IMR-90 (cell line): ENCODE measurements around the gene RNF149. TPM values are rescaled to one million over a fixed set of nuclear protein-coding genes. Genes with fewer than 3 reads are reported as not detected.

Experiments used
- ATAC-seq: fragments of 200-7000 bp; cut with Tn5 transposase; 2 replicates; pipeline ENCODE4 v1.9.1; 2020; ENCODE audit warnings: low read depth, mild to moderate bottlenecking, moderate library complexity
- BruUV-seq: library from RNA; stranded (reverse); fragments of 400-500 nt; replicated peaks from 2 replicates; lab custom pipeline; 2021; lab: Mats Ljungman, UMichigan
- CTCF ChIA-PET: fragments of 300-600 bp; formaldehyde crosslinking; extraction: SDS; loops from one replicate; lab custom pipeline; 2021; ENCODE audit warnings: antibody characterized with exemption; lab: Yijun Ruan, JAX
- POLR2A ChIA-PET: fragments of 300-600 bp; sonication (Branson Sonifier 250); formaldehyde crosslinking; loops from one replicate; lab custom pipeline; 2022; ENCODE audit warnings: antibody characterized with exemption; ENCODE audit not compliant: unreplicated experiment; lab: Charles Lee
- DNase-seq: peaks from one replicate; pipeline ENCODE4 v3.0.0; 2013
- H2AFZ ChIP-seq: replicated peaks from 2 replicates; pipeline ENCODE3; 2013; ENCODE audit warnings: low read length, mild to moderate bottlenecking; ENCODE audit not compliant: poor library complexity
- H2AK5ac ChIP-seq: 2 replicates; pipeline ENCODE4 v1.6.1; 2013; ENCODE audit warnings: low read depth, low read length, inconsistent platforms
- H2AK9ac ChIP-seq: replicated peaks from 2 replicates; pipeline ENCODE3; 2013; ENCODE audit warnings: mild to moderate bottlenecking, low read depth, low read length, moderate library complexity; ENCODE audit not compliant: poor library complexity
- H2BK120ac ChIP-seq: 2 replicates; pipeline ENCODE4 v1.6.1; 2013; ENCODE audit warnings: low read depth, low read length, inconsistent platforms
- H2BK15ac ChIP-seq: 3 replicates; pipeline ENCODE4 v1.6.1; 2013; ENCODE audit warnings: low read depth, low read length, inconsistent platforms
- H2BK20ac ChIP-seq: 2 replicates; pipeline ENCODE4 v1.6.1; 2013; ENCODE audit warnings: low read depth, mild to moderate bottlenecking, inconsistent platforms, low read length, moderate library complexity
- H2BK5ac ChIP-seq: 2 replicates; pipeline ENCODE4 v1.6.1; 2013; ENCODE audit warnings: mild to moderate bottlenecking, low read depth, low read length, inconsistent platforms; ENCODE audit not compliant: poor library complexity, severe bottlenecking
- H3K14ac ChIP-seq: replicated peaks from 2 replicates; pipeline ENCODE4 v1.6.1; 2013; ENCODE audit warnings: low read depth, low read length, inconsistent platforms
- H3K18ac ChIP-seq: 2 replicates; pipeline ENCODE4 v1.6.1; 2013; ENCODE audit warnings: low read depth, low read length, control low read depth
- H3K23ac ChIP-seq: 2 replicates; pipeline ENCODE4 v1.6.1; 2013; ENCODE audit warnings: low read depth, low read length, inconsistent platforms
- H3K27ac ChIP-seq: 2 replicates; pipeline ENCODE4 v1.5.1; 2013; ENCODE audit warnings: mild to moderate bottlenecking, control low read depth, low read length; ENCODE audit not compliant: insufficient read depth
- H3K27me3 ChIP-seq: 2 replicates; pipeline ENCODE4 v1.6.1; 2013; ENCODE audit warnings: low read length; ENCODE audit not compliant: control insufficient read depth, insufficient read depth
- H3K36me3 ChIP-seq: 2 replicates; pipeline ENCODE4 v1.6.1; 2013; ENCODE audit warnings: low read length, mixed read lengths; ENCODE audit not compliant: control insufficient read depth, insufficient read depth
- H3K4ac ChIP-seq: 2 replicates; pipeline ENCODE4 v1.6.1; 2013; ENCODE audit warnings: low read depth, low read length, inconsistent platforms
- H3K4me1 ChIP-seq: 2 replicates; pipeline ENCODE4 v1.6.1; 2013; ENCODE audit warnings: low read length, mixed read lengths; ENCODE audit not compliant: control insufficient read depth, insufficient read depth
- H3K4me2 ChIP-seq: 2 replicates; pipeline ENCODE4 v1.6.1; 2013; ENCODE audit warnings: low read depth, mild to moderate bottlenecking, control low read depth, low read length, moderate library complexity
- H3K4me3 ChIP-seq: 2 replicates; pipeline ENCODE4 v1.5.1; 2013; ENCODE audit warnings: low read depth, mild to moderate bottlenecking, control low read depth, low read length, moderate library complexity; ENCODE audit not compliant: insufficient read depth
- H3K56ac ChIP-seq: 2 replicates; pipeline ENCODE4 v1.6.1; 2013; ENCODE audit warnings: low read length, inconsistent platforms; ENCODE audit not compliant: insufficient read depth; ENCODE audit errors: extremely low read depth
- H3K79me1 ChIP-seq, 2 experiments: 2 replicates each; pipeline ENCODE4 v1.6.1; 2013; ENCODE audit warnings: low read length in 2 of 2, inconsistent platforms in 1 of 2, low read depth in 1 of 2
- H3K9ac ChIP-seq: 2 replicates; pipeline ENCODE4 v1.6.1; 2013; ENCODE audit warnings: low read depth, low read length, control low read depth
- H3K9me1 ChIP-seq: 2 replicates; pipeline ENCODE4 v1.6.1; 2013; ENCODE audit warnings: low read length, inconsistent platforms; ENCODE audit not compliant: insufficient read depth
- H3K9me3 ChIP-seq: 2 replicates; pipeline ENCODE4 v1.6.1; 2013; ENCODE audit warnings: low read length; ENCODE audit not compliant: control insufficient read depth, insufficient read depth
- H4K20me1 ChIP-seq: 2 replicates; pipeline ENCODE4 v1.6.1; 2013; ENCODE audit warnings: low read length, inconsistent platforms; ENCODE audit not compliant: insufficient read depth
- H4K5ac ChIP-seq: 2 replicates; pipeline ENCODE4 v1.6.1; 2013; ENCODE audit warnings: mild to moderate bottlenecking, low read depth, low read length, control low read depth
- H4K8ac ChIP-seq, 2 experiments: 2 replicates each; pipeline ENCODE4 v1.6.1; 2013; ENCODE audit warnings: low read depth in 2 of 2, low read length in 2 of 2, control low read depth in 1 of 2, inconsistent platforms in 1 of 2
- H4K91ac ChIP-seq: 2 replicates; pipeline ENCODE4 v1.6.1; 2013; ENCODE audit warnings: low read depth, low read length, inconsistent platforms; ENCODE audit not compliant: insufficient read depth
- BHLHE40 ChIP-seq: fragments of 150-350 bp; IDR thresholded peaks from 2 replicates; pipeline ENCODE4 v1.6.1; 2016; ENCODE audit warnings: mild to moderate bottlenecking, low read depth, low read length
- CEBPB ChIP-seq: IDR thresholded peaks from 2 replicates; pipeline ENCODE4 v1.6.1; 2012; ENCODE audit warnings: low read depth, low read length, improper control_type of control experiment
- FOS ChIP-seq: fragments of 150-350 bp; IDR thresholded peaks from 2 replicates; pipeline ENCODE4 v1.6.1; 2016; ENCODE audit warnings: low read depth, low read length
- MAFK ChIP-seq: IDR thresholded peaks from 2 replicates; pipeline ENCODE4 v1.6.1; 2012; ENCODE audit warnings: low read depth, low read length, improper control_type of control experiment
- MAZ ChIP-seq: IDR thresholded peaks from 2 replicates; pipeline ENCODE4 v1.6.1; 2012; ENCODE audit warnings: low read depth, mild to moderate bottlenecking, low read length, improper control_type of control experiment, moderate library complexity, borderline replicate concordance
- NFE2L2 ChIP-seq: fragments of 150-350 bp; IDR thresholded peaks from 2 replicates; pipeline ENCODE4 v1.6.1; 2016; ENCODE audit warnings: low read depth, mild to moderate bottlenecking, low read length
- POLR2A ChIP-seq: IDR thresholded peaks from 2 replicates; pipeline ENCODE4 v1.6.1; 2012; ENCODE audit warnings: mild to moderate bottlenecking, low read depth, low read length
- RAD21 ChIP-seq: IDR thresholded peaks from 2 replicates; pipeline ENCODE4 v1.6.1; 2012; ENCODE audit warnings: low read length, improper control_type of control experiment
- RCOR1 ChIP-seq: IDR thresholded peaks from 2 replicates; pipeline ENCODE4 v1.6.1; 2012; ENCODE audit warnings: mild to moderate bottlenecking, low read length, improper control_type of control experiment; ENCODE audit not compliant: insufficient replicate concordance
- RFX5 ChIP-seq: IDR thresholded peaks from 2 replicates; pipeline ENCODE4 v1.8.0; 2012; ENCODE audit warnings: low read depth, mild to moderate bottlenecking, low read length, moderate library complexity
- SMC3 ChIP-seq: fragments of 150-350 bp; IDR thresholded peaks from 2 replicates; pipeline ENCODE4 v1.6.1; 2016; ENCODE audit warnings: low read depth, mild to moderate bottlenecking, antibody characterized with exemption, low read length, moderate library complexity
- whole genome bisulfite sequencing, 2 experiments: methylation state at CpG; one replicate each; pipeline versions ENCODE4 v1.1.5 to v1.1.7; 2013; ENCODE audit warnings: missing lambda C conversion rate in 2 of 2; ENCODE audit not compliant: insufficient read length in 1 of 2; ENCODE audit errors: extremely low coverage in 2 of 2; 5-methylcytosine and 5-hydroxymethylcytosine counted together
- dilution Hi-C: fragments of 300-500 bp; cut with HindIII; formaldehyde crosslinking; loops from one replicate; pipeline ENCODE4 v1.14.3; 2018; ENCODE audit warnings: low sequenced_read_pairs; ENCODE audit not compliant: unreplicated experiment
- in situ Hi-C: fragments of 300-500 bp; cut with MboI; formaldehyde crosslinking; loops from 3 replicates; pipeline ENCODE4 v1.14.3; 2019; ENCODE audit warnings: low sequenced_read_pairs, inconsistent platforms, mixed read lengths
- intact Hi-C: fragments of 100-400 bp; cut with micrococcal nuclease; formaldehyde crosslinking; loops from 2 replicates; pipeline ENCODE4 v1.10.0; 2022
- polyA plus RNA-seq, 3 experiments: library from polyadenylated mRNA; depleted of rRNA; stranded (reverse); fragments of >200 nt; gene quantifications; 2 replicates each; pipeline ENCODE4 v1.2.3, GENCODE V29; 2012; ENCODE audit warnings: low replicate concordance in 1 of 3
- total RNA-seq: library from RNA; depleted of rRNA; stranded (reverse); fragments of >200 nt; gene quantifications from 2 replicates; pipeline ENCODE4 v1.2.3, GENCODE V29; 2012
- TF ChIP-seq, protein P1 (sequence below): fragments of 150-350 bp; IDR thresholded peaks from 2 replicates; pipeline ENCODE4 v1.6.1; 2017; ENCODE audit warnings: mild to moderate bottlenecking, antibody characterized with exemption, low read length, low read depth
- TF ChIP-seq, protein P2 (sequence below): fragments of 150-350 bp; IDR thresholded peaks from 2 replicates; pipeline ENCODE4 v1.6.1; 2016; ENCODE audit warnings: low read depth, mild to moderate bottlenecking, low read length, moderate library complexity, borderline replicate concordance
- TF ChIP-seq, protein P3 (sequence below): conservative IDR thresholded peaks from 2 replicates; pipeline ENCODE4 v1.5.1; 2012; ENCODE audit warnings: mild to moderate bottlenecking, low read depth, low read length, improper control_type of control experiment

The RNF149 gene
- total and polyA plus RNA-seq, 2 of the 4 experiments (the other 2 are of a cell fraction) = 14.5 to 18.6 TPM

DNA sequence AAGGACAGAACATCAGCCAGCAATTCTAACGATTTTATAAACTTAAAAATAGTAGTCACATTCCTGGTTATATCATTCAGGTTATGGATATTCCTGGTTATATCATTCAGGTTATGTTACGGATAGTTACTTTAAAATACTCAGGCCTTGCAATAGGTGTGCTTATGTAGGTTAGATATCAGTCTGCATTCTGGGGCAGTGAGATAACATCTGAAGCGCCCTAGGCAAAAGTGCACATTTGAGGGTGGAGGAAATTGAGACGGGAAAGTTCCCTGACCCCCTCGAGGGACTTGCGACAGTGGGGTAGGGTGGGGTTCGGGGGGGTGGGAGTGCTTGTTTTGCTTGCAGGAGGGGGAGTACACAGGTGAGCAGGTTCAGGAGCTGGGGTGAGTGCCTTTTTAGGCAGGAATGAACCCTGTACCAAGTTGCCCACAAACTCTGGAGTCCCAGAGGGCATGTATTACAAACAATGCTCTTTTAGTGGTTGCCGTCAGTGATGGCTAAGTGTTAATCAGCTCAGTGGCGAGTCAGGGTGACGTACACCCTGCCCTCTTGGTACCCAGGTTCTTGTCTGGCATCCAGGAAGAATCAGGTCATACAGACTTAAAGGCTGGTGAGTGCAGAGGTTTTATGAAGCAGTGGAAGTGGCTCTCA is 47.0 kb upstream of the RNF149 start:
- TF ChIP-seq BHLHE40 = no peak
- TF ChIP-seq, protein P1, sequence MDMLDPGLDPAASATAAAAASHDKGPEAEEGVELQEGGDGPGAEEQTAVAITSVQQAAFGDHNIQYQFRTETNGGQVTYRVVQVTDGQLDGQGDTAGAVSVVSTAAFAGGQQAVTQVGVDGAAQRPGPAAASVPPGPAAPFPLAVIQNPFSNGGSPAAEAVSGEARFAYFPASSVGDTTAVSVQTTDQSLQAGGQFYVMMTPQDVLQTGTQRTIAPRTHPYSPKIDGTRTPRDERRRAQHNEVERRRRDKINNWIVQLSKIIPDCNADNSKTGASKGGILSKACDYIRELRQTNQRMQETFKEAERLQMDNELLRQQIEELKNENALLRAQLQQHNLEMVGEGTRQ = no peak
- TF ChIP-seq SMC3 = no peak
- TF ChIP-seq NFE2L2 = no peak
- TF ChIP-seq POLR2A = no peak
- no peak for TF ChIP-seq MAFK
- no peak for TF ChIP-seq RAD21
- TF ChIP-seq, protein P2, sequence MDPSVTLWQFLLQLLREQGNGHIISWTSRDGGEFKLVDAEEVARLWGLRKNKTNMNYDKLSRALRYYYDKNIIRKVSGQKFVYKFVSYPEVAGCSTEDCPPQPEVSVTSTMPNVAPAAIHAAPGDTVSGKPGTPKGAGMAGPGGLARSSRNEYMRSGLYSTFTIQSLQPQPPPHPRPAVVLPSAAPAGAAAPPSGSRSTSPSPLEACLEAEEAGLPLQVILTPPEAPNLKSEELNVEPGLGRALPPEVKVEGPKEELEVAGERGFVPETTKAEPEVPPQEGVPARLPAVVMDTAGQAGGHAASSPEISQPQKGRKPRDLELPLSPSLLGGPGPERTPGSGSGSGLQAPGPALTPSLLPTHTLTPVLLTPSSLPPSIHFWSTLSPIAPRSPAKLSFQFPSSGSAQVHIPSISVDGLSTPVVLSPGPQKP = no peak
- no peak for TF ChIP-seq CEBPB
- TF ChIP-seq, protein P3, sequence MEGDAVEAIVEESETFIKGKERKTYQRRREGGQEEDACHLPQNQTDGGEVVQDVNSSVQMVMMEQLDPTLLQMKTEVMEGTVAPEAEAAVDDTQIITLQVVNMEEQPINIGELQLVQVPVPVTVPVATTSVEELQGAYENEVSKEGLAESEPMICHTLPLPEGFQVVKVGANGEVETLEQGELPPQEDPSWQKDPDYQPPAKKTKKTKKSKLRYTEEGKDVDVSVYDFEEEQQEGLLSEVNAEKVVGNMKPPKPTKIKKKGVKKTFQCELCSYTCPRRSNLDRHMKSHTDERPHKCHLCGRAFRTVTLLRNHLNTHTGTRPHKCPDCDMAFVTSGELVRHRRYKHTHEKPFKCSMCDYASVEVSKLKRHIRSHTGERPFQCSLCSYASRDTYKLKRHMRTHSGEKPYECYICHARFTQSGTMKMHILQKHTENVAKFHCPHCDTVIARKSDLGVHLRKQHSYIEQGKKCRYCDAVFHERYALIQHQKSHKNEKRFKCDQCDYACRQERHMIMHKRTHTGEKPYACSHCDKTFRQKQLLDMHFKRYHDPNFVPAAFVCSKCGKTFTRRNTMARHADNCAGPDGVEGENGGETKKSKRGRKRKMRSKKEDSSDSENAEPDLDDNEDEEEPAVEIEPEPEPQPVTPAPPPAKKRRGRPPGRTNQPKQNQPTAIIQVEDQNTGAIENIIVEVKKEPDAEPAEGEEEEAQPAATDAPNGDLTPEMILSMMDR = no peak
- TF ChIP-seq FOS = no peak
- no peak for TF ChIP-seq MAZ
- no peak for TF ChIP-seq RFX5
- no peak for TF ChIP-seq RCOR1
- H2BK120ac ChIP-seq = no peak overlapping the region
- POLR2A ChIA-PET = no interaction called here
- H4K5ac ChIP-seq = no peak overlapping the region
- H2AFZ ChIP-seq = no peak overlapping the region
- H2AK5ac ChIP-seq = no peak overlapping the region
- no peak overlapping the region for H3K56ac ChIP-seq
- dilution Hi-C loops = no loop called here
- H2BK5ac ChIP-seq = no peak overlapping the region
- no peak overlapping the region for H3K4me3 ChIP-seq
- in situ Hi-C loops = no loop called here
- H3K23ac ChIP-seq = no peak overlapping the region
- WGBS, 2 experiments = 90% methylated on average over 2 of the region's 10 CpGs; no CpG with 5 or more reads in 1 of the 2 experiments
- no peak overlapping the region for H3K9ac ChIP-seq
- H4K8ac ChIP-seq = no peak overlapping the region
- H3K9me1 ChIP-seq = 0 out of 2 replicates have a peak, but pooled peaks cover 4% of the 10 kb centered on the region
- H2AK9ac ChIP-seq = no peak overlapping the region
- H3K14ac ChIP-seq = no peak overlapping the region
- CTCF ChIA-PET = no interaction called here
- H3K27me3 ChIP-seq = no peaks in the 10 kb centered on the region; the same call in 1 of the 2 replicates
- no peak overlapping the region for H2BK15ac ChIP-seq
- no peak overlapping the region for H4K91ac ChIP-seq
- H4K20me1 ChIP-seq = no peaks in the 10 kb centered on the region
- H3K4ac ChIP-seq = no peak overlapping the region
- H3K36me3 ChIP-seq = no peaks in the 10 kb centered on the region
- no peak overlapping the region for H3K27ac ChIP-seq
- no peak overlapping the region for H2BK20ac ChIP-seq
- no peak overlapping the region for H3K18ac ChIP-seq
- intact Hi-C loops = no loop called here
- no peak overlapping the region for H3K4me2 ChIP-seq
- DNase-seq (no peak), ATAC-seq (no peak)
- H3K4me1 ChIP-seq = no peaks in the 10 kb centered on the region
- no peaks in the 10 kb centered on the region for H3K79me1 ChIP-seq
- H3K9me3 ChIP-seq = no peaks in the 10 kb centered on the region
- BruUV-seq = no TSS peak
